Left ventricle myocardium inferior (tissue), 1 donor: ENCODE measurements around the gene DVL1. TPM values are rescaled to one million over a fixed set of nuclear protein-coding genes. Genes with fewer than 3 reads are reported as not detected.

Source experiments
- DNase-seq: peaks from one replicate; pipeline ENCODE4 v3.0.0-alpha.2; 2020
- H3K27ac ChIP-seq: fragments of 200-600 bp; replicated peaks from 2 replicates; pipeline ENCODE4 v1.8.0; 2021
- H3K27me3 ChIP-seq: fragments of 200-600 bp; 2 replicates; pipeline ENCODE4 v1.8.0; 2021; ENCODE audit warnings: low read depth
- H3K36me3 ChIP-seq: fragments of 200-600 bp; 2 replicates; pipeline ENCODE4 v1.8.0; 2021
- H3K4me1 ChIP-seq: fragments of 200-600 bp; 2 replicates; pipeline ENCODE4 v1.8.0; 2021
- H3K4me3 ChIP-seq: fragments of 200-600 bp; 2 replicates; pipeline ENCODE4 v1.8.0; 2021; ENCODE audit warnings: mild to moderate bottlenecking, moderate library complexity
- H3K9me3 ChIP-seq: fragments of 200-600 bp; replicated peaks from 2 replicates; pipeline ENCODE4 v1.8.0; 2021
- CTCF ChIP-seq: fragments of 200-600 bp; IDR thresholded peaks from 2 replicates; pipeline ENCODE4 v1.8.0; 2021; ENCODE audit warnings: antibody characterized with exemption, mild to moderate bottlenecking, borderline replicate concordance
- intact Hi-C: fragments of 100-400 bp; cut with micrococcal nuclease; formaldehyde crosslinking; loops from one replicate; pipeline ENCODE4 v1.11.0; 2022
- total RNA-seq: library from RNA; stranded (reverse); fragmentation: NEBNext Ultra II Directional; extraction: Animal tissue kit (Norgen Biotek cat#: 25700); gene quantifications from one replicate; pipeline ENCODE4 v1.2.1, GENCODE V29; 2021
- donor health status: DM: no; HTN: yes; CAD: no; lungs with severe emphysema.

DVL1 gene
- total RNA-seq, 1 donor from 2014 or later: 93.0 TPM

GRCh38 chr1:1335792-1336248, 13.4 kb downstream of the DVL1 start:
- no peak for TF ChIP-seq CTCF
- no peak overlapping the region for H3K4me3 ChIP-seq
- peaks cover 8% of the 10 kb centered on the region for H3K4me1 ChIP-seq
- no peaks in the 10 kb centered on the region for H3K27me3 ChIP-seq
- no peaks in the 10 kb centered on the region for H3K9me3 ChIP-seq
- intact Hi-C loops: no loop called here
- no peak for DNase-seq
- H3K36me3 ChIP-seq: peaks cover 51% of the 10 kb centered on the region
- H3K27ac ChIP-seq: no peak overlapping the region

GRCh38 chr1:1335283-1335682, 13.9 kb downstream of the DVL1 start:
- no peaks in the 10 kb centered on the region for H3K27me3 ChIP-seq
- H3K4me1 ChIP-seq: peaks cover 13% of the 10 kb centered on the region
- no peak for TF ChIP-seq CTCF
- no peak overlapping the region for H3K27ac ChIP-seq
- H3K4me3 ChIP-seq: no peak overlapping the region
- intact Hi-C loops: no loop called here
- H3K9me3 ChIP-seq: no peaks in the 10 kb centered on the region
- H3K36me3 ChIP-seq: peaks cover 46% of the 10 kb centered on the region
- DNase-seq: no peak

GRCh38 chr1:1334835-1335234, 14.4 kb downstream of the DVL1 start:
- no peaks in the 10 kb centered on the region for H3K27me3 ChIP-seq
- H3K9me3 ChIP-seq: no peaks in the 10 kb centered on the region
- no peak for DNase-seq
- no peak overlapping the region for H3K27ac ChIP-seq
- intact Hi-C loops: no loop called here
- H3K36me3 ChIP-seq: peaks cover 41% of the 10 kb centered on the region
- peaks cover 17% of the 10 kb centered on the region for H3K4me1 ChIP-seq
- H3K4me3 ChIP-seq: no peak overlapping the region
- TF ChIP-seq CTCF: no peak

GRCh38 chr1:1333551-1334241, 15.5 kb downstream of the DVL1 start:
- peaks cover 22% of the 10 kb centered on the region for H3K4me1 ChIP-seq
- no peak overlapping the region for H3K27ac ChIP-seq
- no peak overlapping the region for H3K4me3 ChIP-seq
- intact Hi-C loops: no loop called here
- no peaks in the 10 kb centered on the region for H3K27me3 ChIP-seq
- DNase-seq: no peak
- no peak for TF ChIP-seq CTCF
- H3K36me3 ChIP-seq: peaks cover 35% of the 10 kb centered on the region
- no peaks in the 10 kb centered on the region for H3K9me3 ChIP-seq

GRCh38 chr1:1332774-1333480, 16.3 kb downstream of the DVL1 start:
- Histone ChIP-seq H3K9me3 (no peaks in the 10 kb centered on the region), H3K4me3 (no peak overlapping the region), H3K4me1 (peaks cover 30% of the 10 kb centered on the region), H3K27me3 (no peaks in the 10 kb centered on the region), H3K27ac (no peak overlapping the region), H3K36me3 (peaks cover 35% of the 10 kb centered on the region)
- DNase-seq: no peak
- intact Hi-C loops: no loop called here
- TF ChIP-seq CTCF: no peak
